HepG2 (cell line): ENCODE results near the gene ACD.

Source experiments
- BHLHE40 ChIP-seq: IDR thresholded peaks from 2 replicates; pipeline ENCODE4 v1.6.1; 2011; ENCODE audit warnings: low read length, improper control_type of control experiment
- CCDC6 ChIP-seq: sonication (generic); formaldehyde crosslinking; IDR thresholded peaks from 2 replicates; pipeline ENCODE4 v1.8.1; 2022; ENCODE audit warnings: mild to moderate bottlenecking, missing genetic modification reagents, moderate library complexity
- CEBPB ChIP-seq: IDR thresholded peaks from 2 replicates; pipeline ENCODE4 v1.6.1; 2011; ENCODE audit warnings: low read depth, low read length, improper control_type of control experiment, borderline replicate concordance
- NFRKB ChIP-seq: fragments of 450-650 bp; IDR thresholded peaks from 2 replicates; pipeline ENCODE4 v1.6.1; 2017
- POLR2A ChIP-seq, 2 experiments: IDR thresholded peaks; 2 replicates each; pipeline ENCODE4 v1.6.1; 2011; ENCODE audit warnings: low read depth in 2 of 2, low read length in 2 of 2, mild to moderate bottlenecking in 1 of 2, moderate library complexity in 1 of 2; ENCODE audit not compliant: insufficient read depth in 1 of 2
- POLR2AphosphoS2 ChIP-seq: IDR thresholded peaks from 2 replicates; pipeline ENCODE4 v1.6.1; 2011; ENCODE audit warnings: low read depth, low read length, improper control_type of control experiment
- TRIM24 ChIP-seq: sonication (generic); formaldehyde crosslinking; IDR thresholded peaks from 2 replicates; pipeline ENCODE4 v1.8.0; 2022; ENCODE audit warnings: mild to moderate bottlenecking, missing genetic modification reagents
- ZNF780A ChIP-seq: sonication (generic); formaldehyde crosslinking; IDR thresholded peaks from 2 replicates; pipeline ENCODE4 v1.8.0; 2022; ENCODE audit warnings: mild to moderate bottlenecking, missing genetic modification reagents, moderate library complexity
- TF ChIP-seq, protein P1 (sequence below): sonication (generic); formaldehyde crosslinking; IDR thresholded peaks from 2 replicates; pipeline ENCODE4 v1.4.0; 2020; ENCODE audit warnings: missing genetic modification reagents
- TF ChIP-seq, protein P2 (sequence below): sonication (generic); IDR thresholded peaks from 2 replicates; pipeline ENCODE4 v1.6.1; 2016; ENCODE audit warnings: low read depth, borderline replicate concordance

DNA sequence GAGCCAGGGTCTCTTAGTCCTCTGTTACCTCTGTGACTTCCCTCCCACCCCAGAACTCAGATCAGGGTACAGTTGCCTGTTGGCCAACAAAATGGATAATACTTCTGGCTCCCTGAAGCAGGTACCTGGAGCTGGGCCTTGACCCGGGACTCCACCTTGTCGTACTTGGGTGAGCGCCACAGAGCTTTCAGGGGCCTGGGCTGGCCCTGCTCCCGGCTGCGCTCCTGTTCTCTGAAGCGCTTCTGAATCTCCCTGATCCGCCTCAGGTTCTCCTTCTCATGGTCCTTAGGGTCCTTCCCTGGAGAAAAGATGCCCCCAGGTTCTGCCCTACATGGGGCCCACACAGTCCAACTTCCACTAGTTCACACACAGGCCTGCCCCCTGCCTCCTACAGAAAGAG is 4.8 kb upstream of the ACD start:
- TF ChIP-seq BHLHE40 (no peak), POLR2AphosphoS2 (no peak), CCDC6 (CRISPR knock-in tag) (no peak), TRIM24 (CRISPR knock-in tag) (no peak), ZNF780A (CRISPR knock-in tag) (no peak), NFRKB (no peak), CEBPB (no peak), POLR2A (IDR thresholded peaks at IDR 0.05; ENCODE audit: insufficient read depth in 1 of 2, low read depth in 2 of 2, low read length in 2 of 2) (no peak)
- TF ChIP-seq, protein P1, sequence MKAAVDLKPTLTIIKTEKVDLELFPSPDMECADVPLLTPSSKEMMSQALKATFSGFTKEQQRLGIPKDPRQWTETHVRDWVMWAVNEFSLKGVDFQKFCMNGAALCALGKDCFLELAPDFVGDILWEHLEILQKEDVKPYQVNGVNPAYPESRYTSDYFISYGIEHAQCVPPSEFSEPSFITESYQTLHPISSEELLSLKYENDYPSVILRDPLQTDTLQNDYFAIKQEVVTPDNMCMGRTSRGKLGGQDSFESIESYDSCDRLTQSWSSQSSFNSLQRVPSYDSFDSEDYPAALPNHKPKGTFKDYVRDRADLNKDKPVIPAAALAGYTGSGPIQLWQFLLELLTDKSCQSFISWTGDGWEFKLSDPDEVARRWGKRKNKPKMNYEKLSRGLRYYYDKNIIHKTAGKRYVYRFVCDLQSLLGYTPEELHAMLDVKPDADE, result no peak
- TF ChIP-seq, protein P2, sequence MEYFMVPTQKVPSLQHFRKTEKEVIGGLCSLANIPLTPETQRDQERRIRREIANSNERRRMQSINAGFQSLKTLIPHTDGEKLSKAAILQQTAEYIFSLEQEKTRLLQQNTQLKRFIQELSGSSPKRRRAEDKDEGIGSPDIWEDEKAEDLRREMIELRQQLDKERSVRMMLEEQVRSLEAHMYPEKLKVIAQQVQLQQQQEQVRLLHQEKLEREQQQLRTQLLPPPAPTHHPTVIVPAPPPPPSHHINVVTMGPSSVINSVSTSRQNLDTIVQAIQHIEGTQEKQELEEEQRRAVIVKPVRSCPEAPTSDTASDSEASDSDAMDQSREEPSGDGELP, result no peak
